NB4 (cell line): ENCODE measurements around the gene SMOC2.

Experiments
- DNase-seq: peaks from one replicate; pipeline ENCODE4 v3.0.0; 2010; ENCODE audit warnings: low read depth
- H3K4me3 ChIP-seq: one replicate; pipeline ENCODE4 v1.5.1; 2011; ENCODE audit warnings: mild to moderate bottlenecking, low read depth, low read length, moderate library complexity
- MYC ChIP-seq: IDR thresholded peaks from 2 replicates; pipeline ENCODE4 v1.6.1; 2011; ENCODE audit warnings: low read depth, low read length
- POLR2A ChIP-seq: IDR thresholded peaks from 2 replicates; pipeline ENCODE4 v1.6.1; 2011; ENCODE audit warnings: mild to moderate bottlenecking; ENCODE audit not compliant: insufficient read length; ENCODE audit errors: extremely low read depth
- TF ChIP-seq, protein P1 (sequence below): IDR thresholded peaks from 2 replicates; pipeline ENCODE4 v1.6.1; 2011; ENCODE audit warnings: low read depth, low read length
- TF ChIP-seq, protein P2 (sequence below): IDR thresholded peaks from one replicate; pipeline ENCODE4 v1.5.1; 2012; ENCODE audit warnings: low read depth, low read length

SMOC2 gene

DNA sequence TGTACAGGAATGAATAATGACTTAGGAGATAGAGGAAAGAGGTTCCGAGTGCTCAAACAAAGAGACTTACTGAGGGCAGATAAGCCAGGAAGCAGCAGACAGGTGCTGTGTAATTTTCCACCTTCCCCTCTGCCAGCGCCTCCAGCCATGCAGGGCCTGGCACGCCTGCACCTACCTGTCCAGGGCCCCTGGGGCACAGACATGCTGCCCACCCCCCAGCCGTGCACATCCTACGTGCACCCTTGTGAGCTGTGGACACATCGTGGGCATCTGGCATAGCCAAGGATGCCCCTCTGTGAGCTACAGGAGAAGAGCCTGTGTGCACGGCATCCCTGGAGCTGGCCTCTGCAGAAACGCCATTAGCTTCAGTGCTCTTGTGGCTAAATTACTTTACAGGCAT lies 7.1 kb upstream of the SMOC2 start:
- H3K4me3 ChIP-seq: no peak overlapping the region
- TF ChIP-seq, protein P1, sequence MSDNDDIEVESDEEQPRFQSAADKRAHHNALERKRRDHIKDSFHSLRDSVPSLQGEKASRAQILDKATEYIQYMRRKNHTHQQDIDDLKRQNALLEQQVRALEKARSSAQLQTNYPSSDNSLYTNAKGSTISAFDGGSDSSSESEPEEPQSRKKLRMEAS: no peak
- TF ChIP-seq POLR2A: no peak
- no peak for TF ChIP-seq MYC
- TF ChIP-seq, protein P2, sequence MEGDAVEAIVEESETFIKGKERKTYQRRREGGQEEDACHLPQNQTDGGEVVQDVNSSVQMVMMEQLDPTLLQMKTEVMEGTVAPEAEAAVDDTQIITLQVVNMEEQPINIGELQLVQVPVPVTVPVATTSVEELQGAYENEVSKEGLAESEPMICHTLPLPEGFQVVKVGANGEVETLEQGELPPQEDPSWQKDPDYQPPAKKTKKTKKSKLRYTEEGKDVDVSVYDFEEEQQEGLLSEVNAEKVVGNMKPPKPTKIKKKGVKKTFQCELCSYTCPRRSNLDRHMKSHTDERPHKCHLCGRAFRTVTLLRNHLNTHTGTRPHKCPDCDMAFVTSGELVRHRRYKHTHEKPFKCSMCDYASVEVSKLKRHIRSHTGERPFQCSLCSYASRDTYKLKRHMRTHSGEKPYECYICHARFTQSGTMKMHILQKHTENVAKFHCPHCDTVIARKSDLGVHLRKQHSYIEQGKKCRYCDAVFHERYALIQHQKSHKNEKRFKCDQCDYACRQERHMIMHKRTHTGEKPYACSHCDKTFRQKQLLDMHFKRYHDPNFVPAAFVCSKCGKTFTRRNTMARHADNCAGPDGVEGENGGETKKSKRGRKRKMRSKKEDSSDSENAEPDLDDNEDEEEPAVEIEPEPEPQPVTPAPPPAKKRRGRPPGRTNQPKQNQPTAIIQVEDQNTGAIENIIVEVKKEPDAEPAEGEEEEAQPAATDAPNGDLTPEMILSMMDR: no peak
- DNase-seq: no peak

GRCh38 chr6:168434505-168434904 lies 6.5 kb upstream of the SMOC2 start:
- TF ChIP-seq, protein P1: no peak
- TF ChIP-seq, protein P2: no peak
- TF ChIP-seq MYC: no peak
- TF ChIP-seq POLR2A: no peak

GRCh38 chr6:168437751-168438150 lies 3.2 kb upstream of the SMOC2 start:
- H3K4me3 ChIP-seq: no peak overlapping the region
- no peak for DNase-seq
- no peak for TF ChIP-seq MYC
- TF ChIP-seq, protein P1: no peak
- TF ChIP-seq POLR2A: no peak
- TF ChIP-seq, protein P2: no peak

More at GRCh38 chr6:168434505-168434904, 6.5 kb upstream of the SMOC2 start:
- no peak overlapping the region for H3K4me3 ChIP-seq
- DNase-seq: no peak

DNA sequence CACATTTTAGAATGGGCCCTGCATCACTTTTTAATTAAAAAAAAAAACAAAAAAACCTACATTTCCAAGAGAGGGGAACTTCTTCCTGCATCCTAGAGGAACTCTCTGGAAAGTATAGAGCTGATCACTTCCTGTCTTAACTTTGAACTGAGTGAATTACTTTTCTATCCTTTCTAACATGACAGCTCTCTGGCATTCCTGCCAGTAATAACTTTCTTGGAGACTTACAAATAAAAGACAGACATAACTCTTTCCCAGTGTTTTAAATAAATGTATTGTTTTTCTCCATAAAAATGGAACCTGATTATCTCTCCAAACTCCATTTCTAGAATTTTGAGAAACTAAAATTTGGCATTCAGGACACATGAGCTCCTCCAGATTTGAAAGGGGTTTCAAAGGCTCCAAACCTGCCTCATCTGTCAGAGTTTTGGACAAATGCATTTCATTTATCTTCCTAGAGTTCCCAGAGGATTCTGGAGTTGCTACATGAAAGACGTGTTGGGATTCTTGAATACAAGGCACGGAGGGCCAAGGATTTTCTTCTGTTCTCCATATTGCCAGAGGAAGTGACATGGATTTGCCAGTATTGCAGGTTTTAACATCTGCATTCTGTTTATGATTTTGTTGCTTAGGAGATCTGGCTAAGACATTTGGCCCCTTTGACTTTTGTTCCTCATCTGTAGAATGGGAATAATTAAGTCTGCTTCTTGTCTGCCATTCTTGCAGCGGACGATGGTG lies 2.0 kb upstream of the SMOC2 start:
- TF ChIP-seq, protein P1: no peak
- TF ChIP-seq POLR2A (no peak), MYC (no peak)
- TF ChIP-seq, protein P2: no peak
- H3K4me3 ChIP-seq: no peak overlapping the region
- DNase-seq: no peak

DNA sequence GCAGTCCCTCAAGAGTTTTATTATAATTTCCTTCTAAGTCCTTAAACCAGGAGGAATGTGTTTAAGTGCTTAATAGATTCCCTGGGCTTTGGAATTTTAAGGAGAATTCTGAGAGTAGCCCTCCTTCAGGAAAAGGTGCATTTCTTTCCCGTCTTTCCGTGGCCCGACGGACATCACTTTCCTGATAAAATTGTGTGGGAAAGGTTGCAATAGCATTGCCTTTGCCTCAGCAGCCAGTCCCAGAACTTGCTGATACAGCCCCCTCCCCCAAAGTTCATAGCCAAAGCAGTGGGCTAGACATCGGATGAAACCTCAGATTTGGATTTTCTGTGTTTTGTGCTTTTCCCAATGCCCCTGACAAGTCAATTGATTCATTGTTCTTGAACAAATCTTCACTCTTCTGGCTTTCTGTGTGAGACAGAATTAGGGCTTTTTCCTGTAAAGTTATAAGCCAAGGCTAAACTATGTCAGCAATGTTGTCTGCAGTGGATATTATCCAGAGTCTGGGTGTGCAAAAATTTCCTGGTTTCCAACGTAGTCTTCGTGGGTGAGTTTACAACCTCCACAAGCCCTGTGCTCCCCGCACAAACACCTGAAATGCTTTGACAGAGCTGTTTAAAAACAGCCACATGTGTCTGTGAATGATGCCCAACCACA lies 1.1 kb upstream of the SMOC2 start:
- no peak overlapping the region for H3K4me3 ChIP-seq
- TF ChIP-seq MYC: no peak
- TF ChIP-seq, protein P1: no peak
- TF ChIP-seq POLR2A: no peak
- TF ChIP-seq, protein P2: no peak
- DNase-seq: no peak
